Measurements from ENCODE around the gene PSAP. TPM values are rescaled to one million over a fixed set of nuclear protein-coding genes. Genes with fewer than 3 reads are reported as not detected.

Gene PSAP
- total RNA-seq, 4 donors from 2014 or later = 425 to 693 (median 495) TPM

GRCh38 chr10:71829171-71829570 is 21.9 kb downstream of the PSAP start:
- intact Hi-C loops (cut with DNase I; ENCODE audit: low total_unique reads) = no loop called here
- H3K4me3 ChIP-seq (ENCODE audit: low read depth, poor library complexity, severe bottlenecking) = no peak overlapping the region
- WGBS, 2 donors = 78 to 79% methylated on average over 5 of the region's 5 CpGs
- TF ChIP-seq CTCF (IDR thresholded peaks at IDR 0.05) (no peak), POLR2A (IDR thresholded peaks at IDR 0.05) (no peak)
- DNase-seq (ENCODE audit: low spot score in 2 of 2) = peak; percentile 54 to 86

- intact Hi-C loops (cut with DNase I; ENCODE audit: low total_unique reads) = no loop called here
- no peak for TF ChIP-seq CTCF (IDR thresholded peaks at IDR 0.05)
- TF ChIP-seq POLR2A (IDR thresholded peaks at IDR 0.05) = no peak
- H3K4me3 ChIP-seq (ENCODE audit: low read depth, poor library complexity, severe bottlenecking) = no peak overlapping the region
- WGBS, 2 donors = 95 to 96% methylated on average over 7 of the region's 7 CpGs
- DNase-seq (ENCODE audit: low spot score in 2 of 2) = peak in 1 of 2 donors; percentile 81
These were observed 22.3 kb downstream of the PSAP start for GRCh38 chr10:71828702-71829101.

DNA sequence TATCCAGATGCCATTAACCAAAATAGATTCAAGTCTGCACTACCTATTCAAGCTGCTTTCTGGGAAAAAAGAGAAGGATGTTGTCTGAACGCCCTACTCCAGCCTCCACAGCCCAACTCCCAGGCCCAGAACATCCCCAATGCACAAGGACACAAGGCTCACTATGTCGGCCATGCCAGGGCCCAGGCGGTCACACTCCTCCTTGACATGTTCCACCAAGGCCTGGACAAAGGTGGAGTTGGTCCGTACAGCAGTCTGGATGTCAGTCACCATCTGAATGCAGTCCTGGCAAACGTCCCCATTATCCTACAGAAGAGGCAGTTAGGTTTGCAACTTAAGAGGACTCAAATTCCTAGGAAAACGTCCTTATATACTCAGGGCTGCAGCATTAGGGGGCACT is 23.2 kb downstream of the PSAP start:
- 83 to 86% methylated on average over 6 of the region's 6 CpGs for WGBS, 2 donors
- TF ChIP-seq POLR2A (IDR thresholded peaks at IDR 0.05) (no peak), CTCF (IDR thresholded peaks at IDR 0.05) (no peak)
- intact Hi-C loops (cut with DNase I; ENCODE audit: low total_unique reads) = no loop called here

GRCh38 chr10:71825217-71825616 is 25.8 kb downstream of the PSAP start:
- intact Hi-C loops (cut with DNase I; ENCODE audit: low total_unique reads) = no loop called here
- TF ChIP-seq POLR2A (IDR thresholded peaks at IDR 0.05) (no peak), CTCF (IDR thresholded peaks at IDR 0.05) (no peak)
- WGBS, 2 donors = 82 to 83% methylated on average over 11 of the region's 11 CpGs
- no peak for DNase-seq (ENCODE audit: low spot score in 2 of 2)
- no peak overlapping the region for H3K4me3 ChIP-seq (ENCODE audit: low read depth, poor library complexity, severe bottlenecking)

More for the DNA sequence above, 23.2 kb downstream of the PSAP start:
- no peak for DNase-seq (ENCODE audit: low spot score in 2 of 2)
- H3K4me3 ChIP-seq (ENCODE audit: low read depth, poor library complexity, severe bottlenecking) = no peak overlapping the region

- 95 to 96% methylated on average over 3 of the region's 3 CpGs for WGBS, 2 donors
- TF ChIP-seq CTCF (IDR thresholded peaks at IDR 0.05) = no peak
- TF ChIP-seq POLR2A (IDR thresholded peaks at IDR 0.05) = no peak
- H3K4me3 ChIP-seq (ENCODE audit: low read depth, poor library complexity, severe bottlenecking) = no peak overlapping the region
- intact Hi-C loops (cut with DNase I; ENCODE audit: low total_unique reads) = no loop called here
- no peak for DNase-seq (ENCODE audit: low spot score in 2 of 2)
These were observed 26.7 kb downstream of the PSAP start for GRCh38 chr10:71824333-71824732.

DNA sequence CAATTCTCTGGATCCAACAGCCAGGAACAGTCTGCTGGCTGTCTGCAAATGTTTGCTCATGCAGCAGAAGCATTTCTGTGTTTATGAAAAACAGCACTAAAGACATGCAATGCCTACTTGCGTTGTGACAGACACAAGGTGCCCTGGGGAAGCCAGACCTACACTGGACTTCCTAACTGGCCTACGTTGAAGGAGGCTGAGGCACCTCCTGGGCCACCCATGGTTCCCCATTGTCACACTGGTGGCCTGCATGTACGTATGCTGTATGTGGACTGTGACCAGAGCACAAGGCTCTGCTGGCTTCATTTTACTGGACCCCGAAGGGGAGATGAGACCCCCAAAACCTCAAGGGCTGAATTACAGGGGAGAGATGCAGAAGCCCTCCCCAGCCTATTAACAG is 27.7 kb downstream of the PSAP start:
- intact Hi-C loops (cut with DNase I; ENCODE audit: low total_unique reads) = no loop called here
- WGBS, 2 donors = 83 to 92% methylated on average over 4 of the region's 4 CpGs
- H3K4me3 ChIP-seq (ENCODE audit: low read depth, poor library complexity, severe bottlenecking) = no peak overlapping the region
- DNase-seq (ENCODE audit: low spot score in 2 of 2) = no peak
- TF ChIP-seq CTCF (IDR thresholded peaks at IDR 0.05) = no peak
- no peak for TF ChIP-seq POLR2A (IDR thresholded peaks at IDR 0.05)
